GM10266 (cell line): ENCODE measurements around the gene TBCD.

Experiments
- DNase-seq: peaks from one replicate; pipeline ENCODE4 v3.0.0; 2012; ENCODE audit errors: extremely low spot score
- TF ChIP-seq, protein P1 (sequence below): IDR thresholded peaks from 2 replicates; pipeline ENCODE4 v1.5.1; 2012; ENCODE audit warnings: mild to moderate bottlenecking, low read depth; ENCODE audit not compliant: control insufficient read depth, insufficient read depth; ENCODE audit errors: missing control alignments

The TBCD gene

DNA sequence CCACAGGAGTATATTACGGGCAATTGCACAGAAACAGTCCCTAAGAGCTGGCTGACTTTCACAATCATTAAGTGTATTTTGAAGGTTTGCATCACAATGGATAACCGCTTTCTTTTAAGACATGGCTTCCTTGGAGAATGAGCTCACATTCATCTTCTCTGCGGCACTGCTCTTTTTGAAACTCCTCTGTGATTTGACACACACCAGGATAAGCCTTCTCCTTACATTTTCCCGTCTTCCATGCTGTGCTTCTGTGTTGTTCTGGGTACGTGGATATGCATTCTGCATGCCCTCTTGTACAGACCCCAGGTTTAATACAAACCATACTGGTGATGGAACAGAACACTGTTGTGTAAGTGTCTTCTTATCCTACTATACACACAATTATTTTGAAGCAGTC lies 238.0 kb downstream of the TBCD start:
- TF ChIP-seq, protein P1, sequence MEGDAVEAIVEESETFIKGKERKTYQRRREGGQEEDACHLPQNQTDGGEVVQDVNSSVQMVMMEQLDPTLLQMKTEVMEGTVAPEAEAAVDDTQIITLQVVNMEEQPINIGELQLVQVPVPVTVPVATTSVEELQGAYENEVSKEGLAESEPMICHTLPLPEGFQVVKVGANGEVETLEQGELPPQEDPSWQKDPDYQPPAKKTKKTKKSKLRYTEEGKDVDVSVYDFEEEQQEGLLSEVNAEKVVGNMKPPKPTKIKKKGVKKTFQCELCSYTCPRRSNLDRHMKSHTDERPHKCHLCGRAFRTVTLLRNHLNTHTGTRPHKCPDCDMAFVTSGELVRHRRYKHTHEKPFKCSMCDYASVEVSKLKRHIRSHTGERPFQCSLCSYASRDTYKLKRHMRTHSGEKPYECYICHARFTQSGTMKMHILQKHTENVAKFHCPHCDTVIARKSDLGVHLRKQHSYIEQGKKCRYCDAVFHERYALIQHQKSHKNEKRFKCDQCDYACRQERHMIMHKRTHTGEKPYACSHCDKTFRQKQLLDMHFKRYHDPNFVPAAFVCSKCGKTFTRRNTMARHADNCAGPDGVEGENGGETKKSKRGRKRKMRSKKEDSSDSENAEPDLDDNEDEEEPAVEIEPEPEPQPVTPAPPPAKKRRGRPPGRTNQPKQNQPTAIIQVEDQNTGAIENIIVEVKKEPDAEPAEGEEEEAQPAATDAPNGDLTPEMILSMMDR: no peak
- DNase-seq: no peak

DNA sequence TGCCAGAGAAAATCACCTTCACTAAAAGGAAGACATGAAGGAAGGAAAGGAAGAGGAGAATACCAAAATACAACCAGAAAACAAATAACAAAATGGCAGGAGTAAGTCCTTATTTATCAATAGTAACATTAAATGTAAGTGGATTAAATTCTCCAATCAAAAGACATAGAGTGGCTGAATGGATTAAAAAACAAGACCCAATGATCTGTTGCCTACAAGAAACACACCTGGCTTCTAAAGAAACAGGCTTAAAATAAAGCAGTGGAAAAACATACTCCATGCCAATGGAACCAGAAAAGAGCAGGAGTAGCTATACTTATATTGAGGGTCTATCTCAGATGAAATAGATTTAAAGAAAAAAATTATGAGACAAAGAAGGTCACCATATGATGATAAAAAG lies 241.1 kb downstream of the TBCD start:
- DNase-seq: no peak
- TF ChIP-seq, protein P1: no peak
